ENCODE results near the gene BTBD1.
"Not testable (repeated sequence)": the region's sequence is repeated elsewhere in the genome, so short reads cannot be mapped to it uniquely, and the experiment has no call there.

BTBD1 gene

DNA sequence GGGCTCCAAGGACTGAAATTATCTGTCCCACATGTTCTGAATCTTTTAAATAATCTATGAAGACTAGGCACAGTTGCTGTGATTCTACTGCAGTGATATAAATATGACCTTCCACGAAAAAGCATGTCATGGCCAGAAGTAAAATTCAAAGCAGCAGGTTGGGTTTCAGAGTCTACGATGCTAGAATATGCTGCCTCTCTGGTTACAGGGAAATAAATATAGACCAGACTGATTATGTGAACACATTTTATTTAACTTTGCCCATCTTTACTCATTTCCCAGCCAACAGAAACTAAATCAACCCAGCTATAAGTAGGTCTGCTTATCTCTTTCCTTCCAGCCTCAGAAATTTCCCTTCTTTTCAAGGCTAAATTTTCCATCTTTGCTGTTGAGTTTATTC, 20.5 kb upstream of the BTBD1 start (continued):
- TF ChIP-seq ZNF639 (tag by site-specific recombination; IDR thresholded peaks at IDR 0.05) = no peak
- no peak for TF ChIP-seq ZNF274 (IDR thresholded peaks at IDR 0.05; ENCODE audit: low read length)
- no peak for TF ChIP-seq ZNF274 (tag by site-specific recombination; IDR thresholded peaks at IDR 0.05; ENCODE audit: borderline replicate concordance)
- no peak for TF ChIP-seq ZNF610 (tag by site-specific recombination; IDR thresholded peaks at IDR 0.05; ENCODE audit: borderline replicate concordance)
- TF ChIP-seq BCL11B (tag by site-specific recombination; IDR thresholded peaks at IDR 0.05; ENCODE audit: low read depth) = no peak
- TF ChIP-seq, protein P1, sequence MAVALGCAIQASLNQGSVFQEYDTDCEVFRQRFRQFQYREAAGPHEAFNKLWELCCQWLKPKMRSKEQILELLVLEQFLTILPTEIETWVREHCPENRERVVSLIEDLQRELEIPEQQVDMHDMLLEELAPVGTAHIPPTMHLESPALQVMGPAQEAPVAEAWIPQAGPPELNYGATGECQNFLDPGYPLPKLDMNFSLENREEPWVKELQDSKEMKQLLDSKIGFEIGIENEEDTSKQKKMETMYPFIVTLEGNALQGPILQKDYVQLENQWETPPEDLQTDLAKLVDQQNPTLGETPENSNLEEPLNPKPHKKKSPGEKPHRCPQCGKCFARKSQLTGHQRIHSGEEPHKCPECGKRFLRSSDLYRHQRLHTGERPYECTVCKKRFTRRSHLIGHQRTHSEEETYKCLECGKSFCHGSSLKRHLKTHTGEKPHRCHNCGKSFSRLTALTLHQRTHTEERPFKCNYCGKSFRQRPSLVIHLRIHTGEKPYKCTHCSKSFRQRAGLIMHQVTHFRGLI (tag by site-specific recombination; IDR thresholded peaks at IDR 0.05) = no peak
- no peak for TF ChIP-seq ZNF292 (tag by site-specific recombination; IDR thresholded peaks at IDR 0.05; ENCODE audit: borderline replicate concordance, low read depth)
- no peak for TF ChIP-seq ZNF169 (tag by site-specific recombination; IDR thresholded peaks at IDR 0.05)
- no peak for TF ChIP-seq ZNF701 (tag by site-specific recombination; IDR thresholded peaks at IDR 0.05)
- no peak for TF ChIP-seq ZNF48 (tag by site-specific recombination; IDR thresholded peaks at IDR 0.05)
- TF ChIP-seq, protein P2, sequence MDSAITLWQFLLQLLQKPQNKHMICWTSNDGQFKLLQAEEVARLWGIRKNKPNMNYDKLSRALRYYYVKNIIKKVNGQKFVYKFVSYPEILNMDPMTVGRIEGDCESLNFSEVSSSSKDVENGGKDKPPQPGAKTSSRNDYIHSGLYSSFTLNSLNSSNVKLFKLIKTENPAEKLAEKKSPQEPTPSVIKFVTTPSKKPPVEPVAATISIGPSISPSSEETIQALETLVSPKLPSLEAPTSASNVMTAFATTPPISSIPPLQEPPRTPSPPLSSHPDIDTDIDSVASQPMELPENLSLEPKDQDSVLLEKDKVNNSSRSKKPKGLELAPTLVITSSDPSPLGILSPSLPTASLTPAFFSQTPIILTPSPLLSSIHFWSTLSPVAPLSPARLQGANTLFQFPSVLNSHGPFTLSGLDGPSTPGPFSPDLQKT (IDR thresholded peaks at IDR 0.05; ENCODE audit: borderline replicate concordance, low read depth, low read length) = no peak
- TF ChIP-seq ZNF596 (tag by site-specific recombination; IDR thresholded peaks at IDR 0.05) = no peak
- TF ChIP-seq ZNF621 (tag by site-specific recombination; IDR thresholded peaks at IDR 0.05) = no peak
- no peak for TF ChIP-seq ZNF518A (tag by site-specific recombination; conservative IDR thresholded peaks at IDR 0.05; ENCODE audit: low read depth)
- TF ChIP-seq HOXC10 (CRISPR knock-in tag; IDR thresholded peaks at IDR 0.05) = no peak
- no peak for TF ChIP-seq TRIM28 (IDR thresholded peaks at IDR 0.05; ENCODE audit: borderline replicate concordance, low read length)

GRCh38 chr15:83085864-83086552, 19.0 kb upstream of the BTBD1 start:
- not testable (repeated sequence) for H3K4me1 ChIP-seq (ENCODE audit: control insufficient read depth, insufficient read depth, low read length); H3K27ac ChIP-seq (ENCODE audit: extremely low read depth, low read depth, low read length); H3K36me3 ChIP-seq (ENCODE audit: control insufficient read depth in 2 of 2, insufficient read depth in 1 of 2, low read length in 2 of 2); H3K4me3 ChIP-seq (ENCODE audit: low read depth, low read length); H3K9me3 ChIP-seq (ENCODE audit: control insufficient read depth, insufficient read depth, low read depth, low read length)
- ChIA-PET CTCF (interaction anchor here (0.7 to 1.3 kb wide), 2 partner anchors 15 to 41 kb away, joined by 3 to 4 read pairs; no protein-coding TSS in a partner anchor), POLR2A (interaction anchor here (0.7 kb wide), 1 partner anchor 23 kb away, joined by 3 read pairs; no protein-coding TSS in a partner anchor)

GRCh38 chr15:83085461-83085860, 18.4 kb upstream of the BTBD1 start:
- H3K36me3 ChIP-seq (ENCODE audit: control insufficient read depth in 2 of 2, insufficient read depth in 1 of 2, low read length in 2 of 2); H3K4me3 ChIP-seq (ENCODE audit: low read depth, low read length); H3K27ac ChIP-seq (ENCODE audit: extremely low read depth, low read depth, low read length); CTCF ChIA-PET; H3K4me1 ChIP-seq (ENCODE audit: control insufficient read depth, insufficient read depth, low read length); H3K9me3 ChIP-seq (ENCODE audit: control insufficient read depth, insufficient read depth, low read depth, low read length): not testable (repeated sequence)
- POLR2A ChIA-PET = interaction anchor here (0.7 kb wide), 1 partner anchor 23 kb away, joined by 3 read pairs; no protein-coding TSS in a partner anchor

All from HEK293 (cell line).